Activated CD4-positive, CD25-positive, alpha-beta regulatory T cell treated with anti-CD3 and anti-CD28 coated beads, Interleukin-2, amount 50 U/mL, for 24 hours (primary cell): ENCODE results near the gene RBM39.
"Not testable (repeated sequence)": the region's sequence is repeated elsewhere in the genome, so short reads cannot be mapped to it uniquely, and the experiment has no call there.

Experiments
- ATAC-seq, 2 donors: fragments of 150-1000 bp; cut with Tn5 transposase; one replicate each; pipeline ENCODE4 v1.10.0; 2021; ENCODE audit warnings: mild to moderate bottlenecking in 1 of 2, moderate library complexity in 1 of 2

The RBM39 gene

GRCh38 chr20:35741892-35742740 is at the start of gene RBM39:
TSS of gene RBM39 (minus strand) at chr20:35742260. CDS start at chr20:35740874, 1,386 bp downstream.
- ATAC-seq = peak; percentile 82 to 88

- peak in 1 of 2 donors; percentile 33 for ATAC-seq
Observed at GRCh38 chr20:35791821-35792220, 49.8 kb upstream of the RBM39 start.

- no peak for ATAC-seq
Observed at GRCh38 chr20:35791097-35791496, 49.0 kb upstream of the RBM39 start.

GRCh38 chr20:35788796-35789195 is 46.7 kb upstream of the RBM39 start:
- no peak for ATAC-seq

- not testable (repeated sequence) for ATAC-seq
Observed at GRCh38 chr20:35785541-35785940, 43.5 kb upstream of the RBM39 start.

- ATAC-seq = not testable (repeated sequence)
Observed at GRCh38 chr20:35783811-35784210, 41.8 kb upstream of the RBM39 start.

GRCh38 chr20:35776513-35777101 is 34.5 kb upstream of the RBM39 start:
- no peak for ATAC-seq

GRCh38 chr20:35774391-35774790 is 32.3 kb upstream of the RBM39 start:
- ATAC-seq = no peak

GRCh38 chr20:35773154-35773751 is 31.2 kb upstream of the RBM39 start:
- ATAC-seq = no peak

GRCh38 chr20:35772563-35773058 is 30.6 kb upstream of the RBM39 start:
- ATAC-seq = no peak

- ATAC-seq = peak; percentile 93 to 96
Observed at GRCh38 chr20:35771689-35772562, 29.9 kb upstream of the RBM39 start, which contains the start of gene PHF20. TSS of gene PHF20 (plus strand) at chr20:35772015. CDS start at chr20:35801523, 29,508 bp downstream.

GRCh38 chr20:35771367-35771688 is 29.3 kb upstream of the RBM39 start:
- no peak for ATAC-seq

GRCh38 chr20:35768731-35769664 is 26.9 kb upstream of the RBM39 start:
- ATAC-seq = peak; percentile 6 to 12

- no peak for ATAC-seq
Observed at GRCh38 chr20:35767683-35768481, 25.8 kb upstream of the RBM39 start.

- no peak for ATAC-seq
Observed at GRCh38 chr20:35766843-35767242, 24.8 kb upstream of the RBM39 start.

GRCh38 chr20:35764936-35765335 is 22.9 kb upstream of the RBM39 start:
- not testable (repeated sequence) for ATAC-seq

GRCh38 chr20:35762461-35762860 is 20.4 kb upstream of the RBM39 start:
- ATAC-seq = no peak

GRCh38 chr20:35761548-35761947 is 19.5 kb upstream of the RBM39 start:
- not testable (repeated sequence) for ATAC-seq

GRCh38 chr20:35757098-35757705 is 15.1 kb upstream of the RBM39 start:
- peak in 1 of 2 donors; percentile 27 for ATAC-seq

- ATAC-seq = no peak
Observed at GRCh38 chr20:35756404-35756803, 14.3 kb upstream of the RBM39 start.
